GM18907 (cell line): Measurements from ENCODE around the gene FOXK2.

Experiments used
- ATAC-seq: cut with Tn5 transposase; IDR thresholded peaks from one replicate; pipeline ENCODE4 v1.9.1; 2021; ENCODE audit warnings: mild to moderate bottlenecking, moderate library complexity; ENCODE audit not compliant: unreplicated experiment

The FOXK2 gene

GRCh38 chr17:82586576-82587233 is 67.2 kb downstream of the FOXK2 start:
- no peak for ATAC-seq

GRCh38 chr17:82587234-82588086 is 67.9 kb downstream of the FOXK2 start:
- ATAC-seq, result no peak

GRCh38 chr17:82588266-82589175 is 69.0 kb downstream of the FOXK2 start:
- ATAC-seq, result no peak

- ATAC-seq, result no peak
Measured at GRCh38 chr17:82589851-82590180, 70.3 kb downstream of the FOXK2 start.

- no peak for ATAC-seq
Measured at GRCh38 chr17:82590216-82590615, 70.7 kb downstream of the FOXK2 start.

- no peak for ATAC-seq
Measured at GRCh38 chr17:82590881-82591539, 71.5 kb downstream of the FOXK2 start.

- ATAC-seq, result no peak
Measured at GRCh38 chr17:82592289-82592766, 72.8 kb downstream of the FOXK2 start.

GRCh38 chr17:82592767-82593589 is 73.4 kb downstream of the FOXK2 start:
- no peak for ATAC-seq

GRCh38 chr17:82593590-82594087 is 74.1 kb downstream of the FOXK2 start:
- ATAC-seq, result no peak

GRCh38 chr17:82594571-82594970 is 75.0 kb downstream of the FOXK2 start:
- ATAC-seq, result no peak

- ATAC-seq, result no peak
Measured at GRCh38 chr17:82595893-82596292, 76.4 kb downstream of the FOXK2 start.

GRCh38 chr17:82596296-82596695 is 76.8 kb downstream of the FOXK2 start:
- no peak for ATAC-seq

- ATAC-seq, result no peak
Measured at GRCh38 chr17:82596837-82597672, 77.5 kb downstream of the FOXK2 start.

- no peak for ATAC-seq
Measured at GRCh38 chr17:82598256-82599119, 79.0 kb downstream of the FOXK2 start.

- ATAC-seq, result no peak
Measured at GRCh38 chr17:82599674-82600661, 80.4 kb downstream of the FOXK2 start.

GRCh38 chr17:82600731-82601446 is 81.4 kb downstream of the FOXK2 start:
- ATAC-seq, result no peak
